GM21390 (cell line): ENCODE measurements around the gene TMEM240.
"Not testable (repeated sequence)": the region's sequence is repeated elsewhere in the genome, so short reads cannot be mapped to it uniquely, and the experiment has no call there.

Experiments used
- ATAC-seq: cut with Tn5 transposase; IDR thresholded peaks from one replicate; pipeline ENCODE4 v1.9.1; 2021; ENCODE audit not compliant: unreplicated experiment

Gene TMEM240

GRCh38 chr1:1505366-1505798, 35.0 kb downstream of the TMEM240 start:
- ATAC-seq: not testable (repeated sequence)

- ATAC-seq: not testable (repeated sequence)
Observed at GRCh38 chr1:1504777-1505365, 35.6 kb downstream of the TMEM240 start.

- ATAC-seq: not testable (repeated sequence)
Observed at GRCh38 chr1:1495461-1495975, 44.9 kb downstream of the TMEM240 start.

GRCh38 chr1:1494311-1494710, 46.1 kb downstream of the TMEM240 start:
- not testable (repeated sequence) for ATAC-seq

- no peak for ATAC-seq
Observed at GRCh38 chr1:1491601-1492000, 48.8 kb downstream of the TMEM240 start.

- no peak for ATAC-seq
Observed at GRCh38 chr1:1490633-1491230, 49.7 kb downstream of the TMEM240 start.

- ATAC-seq: no peak
Observed at GRCh38 chr1:1489861-1490260, 50.6 kb downstream of the TMEM240 start.

GRCh38 chr1:1489231-1489630, 51.2 kb downstream of the TMEM240 start:
- no peak for ATAC-seq

GRCh38 chr1:1487701-1488100, 52.7 kb downstream of the TMEM240 start:
- ATAC-seq: no peak

GRCh38 chr1:1485755-1486317, 54.6 kb downstream of the TMEM240 start:
- ATAC-seq: not testable (repeated sequence)

GRCh38 chr1:1484976-1485750, 55.3 kb downstream of the TMEM240 start:
- not testable (repeated sequence) for ATAC-seq
